ENCODE data around the gene MCM3AP.
"Not testable (repeated sequence)": the region's sequence is repeated elsewhere in the genome, so short reads cannot be mapped to it uniquely, and the experiment has no call there.

MCM3AP gene

GRCh38 chr21:46248827-46249226, 36.6 kb downstream of the MCM3AP start:
- no peak for DNase-seq
- intact Hi-C loops (cut with DNase I), result no loop called here

GRCh38 chr21:46248422-46248782, 37.0 kb downstream of the MCM3AP start:
- intact Hi-C loops (cut with DNase I), result no loop called here

GRCh38 chr21:46247699-46248421, 37.6 kb downstream of the MCM3AP start:
- peak in 1 of 10 donors; percentile 33 for DNase-seq
- intact Hi-C loops (cut with DNase I), result no loop called here

More at GRCh38 chr21:46248422-46248782, 37.0 kb downstream of the MCM3AP start:
- DNase-seq, result no peak

- DNase-seq, result no peak
- intact Hi-C loops (cut with DNase I), result no loop called here
Observed at GRCh38 chr21:46246345-46246744, 39.1 kb downstream of the MCM3AP start.

- intact Hi-C loops (cut with DNase I), result no loop called here
- DNase-seq, result peak in 1 of 10 donors; percentile 40
Observed at GRCh38 chr21:46245213-46245915, 40.0 kb downstream of the MCM3AP start.

GRCh38 chr21:46244602-46245001, 40.8 kb downstream of the MCM3AP start:
- DNase-seq, result peak in 1 of 10 donors; percentile 74
- intact Hi-C loops (cut with DNase I), result no loop called here

GRCh38 chr21:46243960-46244361, 41.5 kb downstream of the MCM3AP start:
- intact Hi-C loops (cut with DNase I), result no loop called here
- DNase-seq, result peak in 2 of 10 donors; percentile 54 to 88

- peak in 1 of 10 donors; percentile 29 for DNase-seq
- intact Hi-C loops (cut with DNase I), result no loop called here
Observed at GRCh38 chr21:46243325-46243724, 42.1 kb downstream of the MCM3AP start.

GRCh38 chr21:46241577-46241976, 43.8 kb downstream of the MCM3AP start:
- DNase-seq; intact Hi-C loops (cut with DNase I): not testable (repeated sequence)

GRCh38 chr21:46239817-46240325, 45.5 kb downstream of the MCM3AP start:
- intact Hi-C loops (cut with DNase I), result no loop called here
- DNase-seq, result no peak

- no peak for DNase-seq
- intact Hi-C loops (cut with DNase I), result no loop called here
Observed at GRCh38 chr21:46237474-46237873, 47.9 kb downstream of the MCM3AP start.

- intact Hi-C loops (cut with DNase I), result no loop called here
- DNase-seq, result no peak
Observed at GRCh38 chr21:46234436-46234950, 50.9 kb downstream of the MCM3AP start.

- intact Hi-C loops (cut with DNase I), result loop anchor here (2.0 kb wide), 2 partner anchors 87 to 95 kb away; partner anchors contain the start of gene PCNT
- no peak for DNase-seq
Observed at GRCh38 chr21:46229923-46230260, 55.5 kb downstream of the MCM3AP start.

- DNase-seq, result peak in 2 of 10 donors; percentile 80 to 83
- intact Hi-C loops (cut with DNase I), result loop anchor here (2.0 kb wide), 2 partner anchors 87 to 95 kb away; partner anchors contain the start of gene PCNT
Observed at GRCh38 chr21:46229133-46229922, 56.1 kb downstream of the MCM3AP start.

- DNase-seq, result peak; percentile 91 to 100 (median 96)
- intact Hi-C loops (cut with DNase I), result loop anchor here (2.0 kb wide), 2 partner anchors 86 to 96 kb away; partner anchors contain the start of gene PCNT
Observed at GRCh38 chr21:46228345-46229051, 56.9 kb downstream of the MCM3AP start, which contains the start of gene LSS. LSS (minus strand) TSS chr21:46228774; CDS start chr21:46228745, 29 bp downstream.

- intact Hi-C loops (cut with DNase I), result loop anchor here (2.0 kb wide), 2 partner anchors 85 to 97 kb away; partner anchors contain the start of gene PCNT
- peak in 2 of 10 donors; percentile 76 to 80 for DNase-seq
Observed at GRCh38 chr21:46227811-46228344, 57.5 kb downstream of the MCM3AP start.

GRCh38 chr21:46226920-46227599, 58.4 kb downstream of the MCM3AP start:
- peak in 3 of 10 donors; percentile 46 to 75 (median 58) for DNase-seq
- intact Hi-C loops (cut with DNase I), result no loop called here

- intact Hi-C loops (cut with DNase I), result no loop called here
- peak in 1 of 10 donors; percentile 34 for DNase-seq
Observed at GRCh38 chr21:46226146-46226545, 59.3 kb downstream of the MCM3AP start.

GRCh38 chr21:46223661-46224060, 61.8 kb downstream of the MCM3AP start:
- DNase-seq, result peak in 1 of 10 donors; percentile 59
- intact Hi-C loops (cut with DNase I), result not testable (repeated sequence)
